K562 treated with DMSO at 1 percent for 12 hours (cell line): ENCODE data around the gene SLC23A3. TPM values are rescaled to one million over a fixed set of nuclear protein-coding genes. Genes with fewer than 3 reads are reported as not detected.

ENCODE experiments used
- total RNA-seq: library from RNA; unstranded; fragments of 300-600 nt; gene quantifications from 2 replicates; pipeline ENCODE4 v1.2.3, GENCODE V29; 2022; ENCODE audit not compliant: insufficient read depth

The SLC23A3 gene
- 1.5 TPM in 1 of 2 replicates, not detected in the other for total RNA-seq

GRCh38 chr2:219169930-219170654, at the start of gene SLC23A3:
Gene SLC23A3, minus strand, starts transcription at chr2:219170029. Its CDS starts 45 bp downstream, at chr2:219169984.

GRCh38 chr2:219218732-219219701, 49.2 kb upstream of the SLC23A3 start, which contains the start of gene ABCB6:
Gene ABCB6, minus strand, starts transcription at chr2:219218958. Its CDS starts 285 bp downstream, at chr2:219218673.

GRCh38 chr2:219206328-219207133, 36.7 kb upstream of the SLC23A3 start, which contains the start of gene ZFAND2B:
Gene ZFAND2B, plus strand, starts transcription at chr2:219206782. Its CDS starts 206 bp downstream, at chr2:219206988.

GRCh38 chr2:219177552-219178376, 7.9 kb upstream of the SLC23A3 start, which contains the start of gene RETREG2:
Gene RETREG2, plus strand, starts transcription at chr2:219178275. Its CDS starts 78 bp downstream, at chr2:219178353.

GRCh38 chr2:219176818-219177551, 7.2 kb upstream of the SLC23A3 start, which contains the start of gene CNPPD1:
Gene CNPPD1, minus strand, starts transcription at chr2:219176925. Its CDS starts 97 bp downstream, at chr2:219176828.

GRCh38 chr2:219160186-219161017, 9.4 kb downstream of the SLC23A3 start, which contains the start of gene NHEJ1:
Gene NHEJ1, minus strand, starts transcription at chr2:219160815. Its CDS starts 2,453 bp downstream, at chr2:219158362.

Other genes with a start within 250 kb of the SLC23A3 start
- gene CDK5R2, start 210.4 kb downstream of the SLC23A3 start, total RNA-seq = not detected in 2 replicates
- gene FEV, start 184.8 kb downstream of the SLC23A3 start, total RNA-seq = 0.60 TPM in 1 of 2 replicates, not detected in the other
- not detected in 2 replicates for gene CRYBA2, start 176.6 kb downstream of the SLC23A3 start, total RNA-seq
- not detected in 2 replicates for gene CFAP65, start 128.5 kb downstream of the SLC23A3 start, total RNA-seq
- not detected in 2 replicates for gene IHH, start 109.1 kb downstream of the SLC23A3 start, total RNA-seq
- gene NHEJ1, start 9.2 kb downstream of the SLC23A3 start, total RNA-seq = 6.9 and 12.1 TPM in 2 replicates
- gene CNPPD1, start 6.9 kb upstream of the SLC23A3 start, total RNA-seq = 54.9 and 63.8 TPM in 2 replicates
- 22.8 and 41.0 TPM in 2 replicates for gene RETREG2, start 8.2 kb upstream of the SLC23A3 start, total RNA-seq
- 42.7 and 47.8 TPM in 2 replicates for gene ZFAND2B, start 36.8 kb upstream of the SLC23A3 start, total RNA-seq
- 16.1 and 16.6 TPM in 2 replicates for gene ABCB6, start 48.9 kb upstream of the SLC23A3 start, total RNA-seq
- gene ATG9A, start 59.6 kb upstream of the SLC23A3 start, total RNA-seq = 17.1 and 36.5 TPM in 2 replicates
- gene ANKZF1, start 59.8 kb upstream of the SLC23A3 start, total RNA-seq = 24.2 and 34.6 TPM in 2 replicates
- 2.0 and 7.4 TPM in 2 replicates for gene GLB1L, start 75.4 kb upstream of the SLC23A3 start, total RNA-seq
- gene STK16, start 75.5 kb upstream of the SLC23A3 start, total RNA-seq = 21.3 and 23.7 TPM in 2 replicates
- gene TUBA4B, start 83.2 kb upstream of the SLC23A3 start, total RNA-seq = not detected in 2 replicates
- gene TUBA4A, start 83.9 kb upstream of the SLC23A3 start, total RNA-seq = 69.3 and 74.9 TPM in 2 replicates
- 28.4 and 29.6 TPM in 2 replicates for gene DNAJB2, start 109.3 kb upstream of the SLC23A3 start, total RNA-seq
- not detected in 2 replicates for gene PTPRN, start 139.4 kb upstream of the SLC23A3 start, total RNA-seq
- gene RESP18, start 162.7 kb upstream of the SLC23A3 start, total RNA-seq = not detected in 2 replicates
- gene DNPEP, start 217.9 kb upstream of the SLC23A3 start, total RNA-seq = 51.2 and 77.3 TPM in 2 replicates
- 15.2 and 15.7 TPM in 2 replicates for gene DES, start 248.3 kb upstream of the SLC23A3 start, total RNA-seq